ENCODE results near the gene EED. TPM values are rescaled to one million over a fixed set of nuclear protein-coding genes. Genes with fewer than 3 reads are reported as not detected.

Gene EED
- total and polyA plus RNA-seq, 9 of the 15 experiments (the other 6 are each of a cell fraction or from before 2014, with no cell fraction given) = 33.0 to 110 (median 55.1) TPM

DNA sequence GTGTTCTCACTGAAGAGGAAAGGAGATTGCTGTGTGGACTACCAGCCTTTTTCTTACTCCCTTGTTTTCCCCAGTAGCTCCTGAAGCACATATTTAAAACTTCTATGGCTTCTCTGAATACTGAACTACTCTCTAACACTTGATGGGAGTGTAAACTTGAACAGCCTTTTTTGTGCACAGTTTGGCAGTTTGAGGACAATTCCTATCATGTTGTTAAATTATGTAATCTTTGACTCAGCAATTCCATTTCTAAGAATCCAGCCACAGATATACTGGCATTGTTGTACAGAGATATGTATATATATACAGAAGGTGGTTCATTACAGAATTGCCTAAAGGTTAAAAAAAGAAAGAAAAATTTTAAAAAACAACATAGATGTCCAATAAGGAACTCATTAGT lies 47.1 kb upstream of the EED start (continued):
- TF ChIP-seq, protein P1, sequence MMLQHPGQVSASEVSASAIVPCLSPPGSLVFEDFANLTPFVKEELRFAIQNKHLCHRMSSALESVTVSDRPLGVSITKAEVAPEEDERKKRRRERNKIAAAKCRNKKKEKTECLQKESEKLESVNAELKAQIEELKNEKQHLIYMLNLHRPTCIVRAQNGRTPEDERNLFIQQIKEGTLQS (IDR thresholded peaks at IDR 0.05) = peak; percentile 33; the same call in 1 of the 2 replicates
- TF ChIP-seq, protein P1 (CRISPR knock-in tag; conservative IDR thresholded peaks at IDR 0.05) = no peak
- TF ChIP-seq THRAP3 (IDR thresholded peaks at IDR 0.05; ENCODE audit: borderline replicate concordance) = 0 out of 2 replicates have a peak, but pooled peaks have one; percentile 14
- TF ChIP-seq EP300 (IDR thresholded peaks at IDR 0.05; ENCODE audit: low read length) = peak; percentile 92
- 0 out of 2 replicates have a peak, but pooled peaks have one; percentile 35 for TF ChIP-seq HDAC2 (IDR thresholded peaks at IDR 0.05)
- TF ChIP-seq, protein P2, sequence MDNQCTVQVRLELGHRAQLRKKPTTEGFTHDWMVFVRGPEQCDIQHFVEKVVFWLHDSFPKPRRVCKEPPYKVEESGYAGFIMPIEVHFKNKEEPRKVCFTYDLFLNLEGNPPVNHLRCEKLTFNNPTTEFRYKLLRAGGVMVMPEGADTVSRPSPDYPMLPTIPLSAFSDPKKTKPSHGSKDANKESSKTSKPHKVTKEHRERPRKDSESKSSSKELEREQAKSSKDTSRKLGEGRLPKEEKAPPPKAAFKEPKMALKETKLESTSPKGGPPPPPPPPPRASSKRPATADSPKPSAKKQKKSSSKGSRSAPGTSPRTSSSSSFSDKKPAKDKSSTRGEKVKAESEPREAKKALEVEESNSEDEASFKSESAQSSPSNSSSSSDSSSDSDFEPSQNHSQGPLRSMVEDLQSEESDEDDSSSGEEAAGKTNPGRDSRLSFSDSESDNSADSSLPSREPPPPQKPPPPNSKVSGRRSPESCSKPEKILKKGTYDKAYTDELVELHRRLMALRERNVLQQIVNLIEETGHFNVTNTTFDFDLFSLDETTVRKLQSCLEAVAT (IDR thresholded peaks at IDR 0.05) = no peak
- no peak for TF ChIP-seq XRCC4 (IDR thresholded peaks at IDR 0.05; ENCODE audit: extremely low read depth, insufficient read depth, insufficient read length)
- peak; percentile 46 for TF ChIP-seq CBFA2T3 (IDR thresholded peaks at IDR 0.05)
- TF ChIP-seq TGIF2 (CRISPR knock-in tag; IDR thresholded peaks at IDR 0.05) = no peak
- TF ChIP-seq ETS2 (tag; IDR thresholded peaks at IDR 0.05; ENCODE audit: borderline replicate concordance, poor library complexity, severe bottlenecking) = no peak
- TF ChIP-seq ETV1 (tag; conservative IDR thresholded peaks at IDR 0.05; ENCODE audit: low read depth) = no peak
- TF ChIP-seq, protein P3, sequence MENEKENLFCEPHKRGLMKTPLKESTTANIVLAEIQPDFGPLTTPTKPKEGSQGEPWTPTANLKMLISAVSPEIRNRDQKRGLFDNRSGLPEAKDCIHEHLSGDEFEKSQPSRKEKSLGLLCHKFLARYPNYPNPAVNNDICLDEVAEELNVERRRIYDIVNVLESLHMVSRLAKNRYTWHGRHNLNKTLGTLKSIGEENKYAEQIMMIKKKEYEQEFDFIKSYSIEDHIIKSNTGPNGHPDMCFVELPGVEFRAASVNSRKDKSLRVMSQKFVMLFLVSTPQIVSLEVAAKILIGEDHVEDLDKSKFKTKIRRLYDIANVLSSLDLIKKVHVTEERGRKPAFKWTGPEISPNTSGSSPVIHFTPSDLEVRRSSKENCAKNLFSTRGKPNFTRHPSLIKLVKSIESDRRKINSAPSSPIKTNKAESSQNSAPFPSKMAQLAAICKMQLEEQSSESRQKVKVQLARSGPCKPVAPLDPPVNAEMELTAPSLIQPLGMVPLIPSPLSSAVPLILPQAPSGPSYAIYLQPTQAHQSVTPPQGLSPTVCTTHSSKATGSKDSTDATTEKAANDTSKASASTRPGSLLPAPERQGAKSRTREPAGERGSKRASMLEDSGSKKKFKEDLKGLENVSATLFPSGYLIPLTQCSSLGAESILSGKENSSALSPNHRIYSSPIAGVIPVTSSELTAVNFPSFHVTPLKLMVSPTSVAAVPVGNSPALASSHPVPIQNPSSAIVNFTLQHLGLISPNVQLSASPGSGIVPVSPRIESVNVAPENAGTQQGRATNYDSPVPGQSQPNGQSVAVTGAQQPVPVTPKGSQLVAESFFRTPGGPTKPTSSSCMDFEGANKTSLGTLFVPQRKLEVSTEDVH (IDR thresholded peaks at IDR 0.05; ENCODE audit: low read depth, partially characterized antibody) = no peak
- TF ChIP-seq KAT7 (CRISPR knock-in tag; IDR thresholded peaks at IDR 0.05; ENCODE audit: borderline replicate concordance) = no peak
- 0 out of 2 replicates have a peak, but pooled peaks have one; percentile 10 for TF ChIP-seq POLR2H (tag; IDR thresholded peaks at IDR 0.05; ENCODE audit: low read depth)
- TF ChIP-seq, protein P4, sequence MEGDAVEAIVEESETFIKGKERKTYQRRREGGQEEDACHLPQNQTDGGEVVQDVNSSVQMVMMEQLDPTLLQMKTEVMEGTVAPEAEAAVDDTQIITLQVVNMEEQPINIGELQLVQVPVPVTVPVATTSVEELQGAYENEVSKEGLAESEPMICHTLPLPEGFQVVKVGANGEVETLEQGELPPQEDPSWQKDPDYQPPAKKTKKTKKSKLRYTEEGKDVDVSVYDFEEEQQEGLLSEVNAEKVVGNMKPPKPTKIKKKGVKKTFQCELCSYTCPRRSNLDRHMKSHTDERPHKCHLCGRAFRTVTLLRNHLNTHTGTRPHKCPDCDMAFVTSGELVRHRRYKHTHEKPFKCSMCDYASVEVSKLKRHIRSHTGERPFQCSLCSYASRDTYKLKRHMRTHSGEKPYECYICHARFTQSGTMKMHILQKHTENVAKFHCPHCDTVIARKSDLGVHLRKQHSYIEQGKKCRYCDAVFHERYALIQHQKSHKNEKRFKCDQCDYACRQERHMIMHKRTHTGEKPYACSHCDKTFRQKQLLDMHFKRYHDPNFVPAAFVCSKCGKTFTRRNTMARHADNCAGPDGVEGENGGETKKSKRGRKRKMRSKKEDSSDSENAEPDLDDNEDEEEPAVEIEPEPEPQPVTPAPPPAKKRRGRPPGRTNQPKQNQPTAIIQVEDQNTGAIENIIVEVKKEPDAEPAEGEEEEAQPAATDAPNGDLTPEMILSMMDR (IDR thresholded peaks at IDR 0.05 in 2 of 3, conservative IDR thresholded peaks at IDR 0.05 in 1 of 3; ENCODE audit: insufficient read depth in 2 of 3, low read depth in 1 of 3, low read length in 3 of 3) = no peak
- TF ChIP-seq, protein P5, sequence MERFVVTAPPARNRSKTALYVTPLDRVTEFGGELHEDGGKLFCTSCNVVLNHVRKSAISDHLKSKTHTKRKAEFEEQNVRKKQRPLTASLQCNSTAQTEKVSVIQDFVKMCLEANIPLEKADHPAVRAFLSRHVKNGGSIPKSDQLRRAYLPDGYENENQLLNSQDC (CRISPR knock-in tag; IDR thresholded peaks at IDR 0.05) = no peak
- TF ChIP-seq ZNF347 (CRISPR knock-in tag; IDR thresholded peaks at IDR 0.05; ENCODE audit: low read depth) = no peak
- no peak for TF ChIP-seq MTA1 (IDR thresholded peaks at IDR 0.05; ENCODE audit: borderline replicate concordance)
- peak; percentile 92 for TF ChIP-seq SOX6 (IDR thresholded peaks at IDR 0.05)
- TF ChIP-seq ZEB2 (IDR thresholded peaks at IDR 0.05) = no peak
- TF ChIP-seq TAF9B (IDR thresholded peaks at IDR 0.05; ENCODE audit: partially characterized antibody) = peak; percentile 56
- no peak for TF ChIP-seq COPS2 (conservative IDR thresholded peaks at IDR 0.05)
